Measurements from ENCODE around the gene SPRY4. TPM values are rescaled to one million over a fixed set of nuclear protein-coding genes. Genes with fewer than 3 reads are reported as not detected.
A peak's percentile ranks its signal among the peaks of the same experiment; 100 is the strongest.
"Not testable (repeated sequence)": the region's sequence is repeated elsewhere in the genome, so short reads cannot be mapped to it uniquely, and the experiment has no call there.

SPRY4 gene
- total RNA-seq, 1 experiment from 2014 or later = 6.9 TPM

- DNase-seq (ENCODE audit: low read depth) = no peak
Observed at GRCh38 chr5:142315096-142315900, 9.5 kb downstream of the SPRY4 start.

- DNase-seq (ENCODE audit: low read depth) = no peak
Observed at GRCh38 chr5:142314606-142315005, 10.2 kb downstream of the SPRY4 start.

- no peak for DNase-seq (ENCODE audit: low read depth)
Observed at GRCh38 chr5:142314109-142314508, 10.7 kb downstream of the SPRY4 start.

GRCh38 chr5:142313682-142314081, 11.1 kb downstream of the SPRY4 start:
- no peak for DNase-seq (ENCODE audit: low read depth)

- DNase-seq (ENCODE audit: low read depth) = no peak
Observed at GRCh38 chr5:142313275-142313674, 11.5 kb downstream of the SPRY4 start.

GRCh38 chr5:142312399-142312798, 12.4 kb downstream of the SPRY4 start:
- DNase-seq (ENCODE audit: low read depth) = no peak

- no peak for DNase-seq (ENCODE audit: low read depth)
Observed at GRCh38 chr5:142311725-142312124, 13.1 kb downstream of the SPRY4 start.

- DNase-seq (ENCODE audit: low read depth) = no peak
Observed at GRCh38 chr5:142310803-142311202, 14.0 kb downstream of the SPRY4 start.

- DNase-seq (ENCODE audit: low read depth) = no peak
Observed at GRCh38 chr5:142309747-142310318, 15.0 kb downstream of the SPRY4 start.

- DNase-seq (ENCODE audit: low read depth) = no peak
Observed at GRCh38 chr5:142308358-142308757, 16.5 kb downstream of the SPRY4 start.

- DNase-seq (ENCODE audit: low read depth) = no peak
Observed at GRCh38 chr5:142307146-142307890, 17.5 kb downstream of the SPRY4 start.

GRCh38 chr5:142306077-142306502, 18.7 kb downstream of the SPRY4 start:
- no peak for DNase-seq (ENCODE audit: low read depth)

- DNase-seq (ENCODE audit: low read depth) = no peak
Observed at GRCh38 chr5:142305211-142305610, 19.6 kb downstream of the SPRY4 start.

- DNase-seq (ENCODE audit: low read depth) = peak; percentile 81
Observed at GRCh38 chr5:142304013-142304701, 20.7 kb downstream of the SPRY4 start.

- no peak for DNase-seq (ENCODE audit: low read depth)
Observed at GRCh38 chr5:142303565-142303964, 21.3 kb downstream of the SPRY4 start.

GRCh38 chr5:142301540-142301939, 23.3 kb downstream of the SPRY4 start:
- DNase-seq (ENCODE audit: low read depth) = no peak

GRCh38 chr5:142300677-142301076, 24.1 kb downstream of the SPRY4 start:
- DNase-seq (ENCODE audit: low read depth) = no peak

GRCh38 chr5:142298789-142299188, 26.0 kb downstream of the SPRY4 start:
- no peak for DNase-seq (ENCODE audit: low read depth)

GRCh38 chr5:142297786-142298185, 27.0 kb downstream of the SPRY4 start:
- not testable (repeated sequence) for DNase-seq (ENCODE audit: low read depth)

GRCh38 chr5:142296914-142297417, 27.9 kb downstream of the SPRY4 start:
- peak; percentile 85 for DNase-seq (ENCODE audit: low read depth)

GRCh38 chr5:142295960-142296860, 28.6 kb downstream of the SPRY4 start:
- no peak for DNase-seq (ENCODE audit: low read depth)
